GM12878 (cell line): ENCODE measurements around the gene PIWIL1. TPM values are rescaled to one million over a fixed set of nuclear protein-coding genes. Genes with fewer than 3 reads are reported as not detected.

Experiments
- ATAC-seq: fragments of 200-7000 bp; cut with Tn5 transposase; 3 replicates; pipeline ENCODE4 v1.9.1; 2020; ENCODE audit warnings: mild to moderate bottlenecking, moderate library complexity
- BruUV-seq: library from RNA; stranded (reverse); fragments of 400-500 nt; replicated peaks from 2 replicates; lab custom pipeline; 2021; lab: Mats Ljungman, UMichigan
- CTCF ChIA-PET: fragments of 300-600 bp; sonication (Branson Sonifier 250); formaldehyde crosslinking; extraction: SDS; loops from one replicate; lab custom pipeline; 2021; ENCODE audit warnings: inconsistent platforms; lab: Yijun Ruan, JAX
- POLR2A ChIA-PET: fragments of 350-600 bp; formaldehyde crosslinking; extraction: SDS; loops from one replicate; lab custom pipeline; 2021; ENCODE audit warnings: inconsistent platforms; lab: Charles Lee
- RAD21 ChIA-PET: fragments of 300-600 bp; sonication (Branson Sonifier 250); formaldehyde crosslinking; loops from one replicate; lab custom pipeline; 2023; ENCODE audit warnings: antibody characterized with exemption; ENCODE audit not compliant: unreplicated experiment; lab: Charles Lee
- SMC1A ChIA-PET: fragments of 300-600 bp; sonication (Branson Sonifier 250); formaldehyde crosslinking; loops from one replicate; lab custom pipeline; 2023; ENCODE audit not compliant: unreplicated experiment, uncharacterized antibody; lab: Charles Lee
- DNase-seq: peaks from one replicate; pipeline ENCODE4 v3.0.0-alpha.2; 2011; ENCODE audit warnings: low read depth, low spot score
- FAIRE-seq: peaks from 3 replicates; lab custom pipeline; 2011; peaks lifted over from hg19 to GRCh38; lab: Jason Lieb, UNC
- H2AFZ ChIP-seq: 2 replicates; pipeline ENCODE4 v1.6.0; 2011; ENCODE audit warnings: low read depth, low read length, control low read depth; ENCODE audit not compliant: control insufficient read depth
- H3K27ac ChIP-seq: 2 replicates; pipeline ENCODE4 v1.5.1; 2011; ENCODE audit warnings: control low read depth; ENCODE audit not compliant: control insufficient read depth, insufficient read depth
- H3K27me3 ChIP-seq, 2 experiments: replicated peaks in 1 of 2; 2 replicates each; pipeline versions ENCODE4 v1.6.0 to v1.6.1; 2011; ENCODE audit warnings: low read length in 1 of 2; ENCODE audit not compliant: control insufficient read depth in 2 of 2, insufficient read depth in 2 of 2
- H3K36me3 ChIP-seq, 2 experiments: 2 replicates each; pipeline ENCODE4 v1.5.1; 2011; ENCODE audit warnings: low read length in 1 of 2; ENCODE audit not compliant: control insufficient read depth in 2 of 2, insufficient read depth in 2 of 2
- H3K4me1 ChIP-seq: 2 replicates; pipeline ENCODE4 v1.6.1; 2011; ENCODE audit warnings: mild to moderate bottlenecking, low read length, moderate library complexity, mixed read lengths; ENCODE audit not compliant: control insufficient read depth, insufficient read depth
- H3K4me2 ChIP-seq: 2 replicates; pipeline ENCODE4 v1.6.0; 2011; ENCODE audit warnings: control low read depth; ENCODE audit not compliant: control insufficient read depth, insufficient read depth
- H3K4me3 ChIP-seq: fragments of 200-600 bp; sonication (generic); 2 replicates; pipeline ENCODE4 v1.5.1; 2016
- H3K79me2 ChIP-seq: 2 replicates; pipeline ENCODE4 v1.6.0; 2011; ENCODE audit warnings: low read length; ENCODE audit not compliant: control insufficient read depth, insufficient read depth
- H3K9ac ChIP-seq: 2 replicates; pipeline ENCODE4 v1.8.0; 2011; ENCODE audit warnings: low read length, control low read depth, mixed read lengths; ENCODE audit not compliant: control insufficient read depth, insufficient read depth
- H3K9me3 ChIP-seq: replicated peaks from 3 replicates; pipeline ENCODE4 v1.5.1; 2011; ENCODE audit warnings: mild to moderate bottlenecking, low read length; ENCODE audit not compliant: control insufficient read depth, insufficient read depth
- H4K20me1 ChIP-seq: 2 replicates; pipeline ENCODE4 v1.6.0; 2011; ENCODE audit not compliant: control insufficient read depth, insufficient read depth
- FOXK2 ChIP-seq: fragments of 450-650 bp; IDR thresholded peaks from 2 replicates; pipeline ENCODE4 v1.6.1; 2017; ENCODE audit warnings: mild to moderate bottlenecking, moderate library complexity
- POU2F2 ChIP-seq: IDR thresholded peaks from 3 replicates; pipeline ENCODE4 v1.6.1; 2011; ENCODE audit warnings: low read depth, mild to moderate bottlenecking, low read length, borderline replicate concordance
- RCOR1 ChIP-seq: conservative IDR thresholded peaks from 2 replicates; pipeline ENCODE4 v1.6.1; 2012; ENCODE audit warnings: low read depth, low read length, improper control_type of control experiment
- ZNF274 ChIP-seq: IDR thresholded peaks from one replicate; pipeline ENCODE4 v1.8.0; 2011; ENCODE audit not compliant: insufficient read length, insufficient read depth
- WGBS: methylation state at CpG from one replicate; pipeline ENCODE4 v1.1.6; 2016; ENCODE audit warnings: low lambda C conversion rate; ENCODE audit not compliant: insufficient replicate concordance, insufficient coverage; ENCODE audit errors: missing lambda C conversion rate; 5-methylcytosine and 5-hydroxymethylcytosine counted together
- in situ Hi-C: fragments of 300-500 bp; cut with MboI; formaldehyde crosslinking; loops from 9 replicates; pipeline ENCODE4 v1.14.3; 2018; ENCODE audit warnings: mixed read lengths
- intact Hi-C: fragments of 100-400 bp; cut with micrococcal nuclease; formaldehyde crosslinking; loops from one replicate; pipeline ENCODE4 v1.14.2; 2022; ENCODE audit not compliant: unreplicated experiment
- polyA plus RNA-seq, 11 experiments: library from polyadenylated mRNA; depleted of rRNA in 4 of 11; unstranded in 6 of 11; stranded (reverse) in 5 of 11; fragments of >200 nt; fragmentation: Nextera tagmentation in 4 of 11; fragmentation: Illumina TruSeq in 1 of 11; extraction: Ambion mirVana in 4 of 11; extraction: Trizol in 1 of 11; gene quantifications; 1 replicate in 1 of 11; 2 replicates in 10 of 11; pipeline versions ENCODE4 v1.2.1 to v1.2.3, GENCODE V29; 2011 to 2016; ENCODE audit warnings: inconsistent platforms in 2 of 11, missing spikeins in 2 of 11, low read depth in 1 of 11
- total RNA-seq, 4 experiments: library from RNA; depleted of rRNA in 3 of 4; stranded (reverse); fragments of >200 nt in 3 of 4; fragmentation: Illumina TruSeq in 1 of 4; extraction: Trizol in 1 of 4; gene quantifications; 2 replicates each; pipeline versions ENCODE4 v1.2.1 to v1.2.3, GENCODE V29; 2013 to 2021
- TF ChIP-seq, protein P1 (sequence below): IDR thresholded peaks from 2 replicates; pipeline ENCODE4 v1.6.1; 2011; ENCODE audit warnings: borderline replicate concordance, low read depth, mild to moderate bottlenecking, moderate library complexity, low read length; ENCODE audit not compliant: insufficient read depth, poor library complexity, severe bottlenecking
- TF ChIP-seq, protein P2 (sequence below): IDR thresholded peaks from 2 replicates; pipeline ENCODE4 v1.6.1; 2012; ENCODE audit warnings: improper control_type of control experiment, low read depth, low read length; ENCODE audit not compliant: insufficient replicate concordance

PIWIL1 gene
- total and polyA plus RNA-seq, 10 of the 15 experiments (the other 5 are each of a cell fraction or from before 2014, with no cell fraction given), result not detected

DNA sequence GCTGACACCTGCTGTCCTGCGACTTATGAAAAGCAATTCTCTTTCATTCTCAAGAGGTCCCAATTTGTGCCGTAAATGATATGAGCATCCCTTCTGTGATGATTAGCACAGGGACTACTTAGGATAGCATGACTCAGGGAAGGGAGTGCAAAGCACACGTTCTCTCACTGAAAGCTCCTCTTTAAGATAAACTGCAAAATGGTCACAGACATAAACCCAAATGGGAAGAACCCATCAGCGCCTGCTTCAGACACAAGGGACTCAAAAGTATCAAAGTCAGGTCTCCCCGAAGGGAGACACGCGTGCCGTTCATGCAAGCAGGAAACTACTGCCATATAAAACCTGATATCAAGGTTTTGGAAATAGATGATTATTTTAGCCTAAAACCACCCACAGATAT is 33.9 kb upstream of the PIWIL1 start:
- ChIA-PET CTCF (no interaction called here), SMC1A (no interaction called here), POLR2A (no interaction called here), RAD21 (no interaction called here)
- Histone ChIP-seq H3K79me2 (no peaks in the 10 kb centered on the region), H3K4me3 (no peak overlapping the region), H3K27ac (no peak overlapping the region), H3K9me3 (no peaks in the 10 kb centered on the region), H3K36me3 (no peaks in the 10 kb centered on the region), H3K4me1 (no peaks in the 10 kb centered on the region), H4K20me1 (no peaks in the 10 kb centered on the region), H3K9ac (no peak overlapping the region), H2AFZ (no peak overlapping the region), H3K4me2 (no peak overlapping the region), H3K27me3 (no peaks in the 10 kb centered on the region)
- FAIRE-seq (no peak), ATAC-seq (no peak), DNase-seq (no peak)
- no TSS peak for BruUV-seq
- intact Hi-C loops (no loop called here), in situ Hi-C loops (no loop called here)
- 75% methylated on average over 8 of the region's 8 CpGs for WGBS
- TF ChIP-seq, protein P1, sequence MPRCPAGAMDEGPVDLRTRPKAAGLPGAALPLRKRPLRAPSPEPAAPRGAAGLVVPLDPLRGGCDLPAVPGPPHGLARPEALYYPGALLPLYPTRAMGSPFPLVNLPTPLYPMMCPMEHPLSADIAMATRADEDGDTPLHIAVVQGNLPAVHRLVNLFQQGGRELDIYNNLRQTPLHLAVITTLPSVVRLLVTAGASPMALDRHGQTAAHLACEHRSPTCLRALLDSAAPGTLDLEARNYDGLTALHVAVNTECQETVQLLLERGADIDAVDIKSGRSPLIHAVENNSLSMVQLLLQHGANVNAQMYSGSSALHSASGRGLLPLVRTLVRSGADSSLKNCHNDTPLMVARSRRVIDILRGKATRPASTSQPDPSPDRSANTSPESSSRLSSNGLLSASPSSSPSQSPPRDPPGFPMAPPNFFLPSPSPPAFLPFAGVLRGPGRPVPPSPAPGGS, result no peak
- TF ChIP-seq RCOR1 (no peak), FOXK2 (no peak), ZNF274 (no peak), POU2F2 (no peak)
- TF ChIP-seq, protein P2, sequence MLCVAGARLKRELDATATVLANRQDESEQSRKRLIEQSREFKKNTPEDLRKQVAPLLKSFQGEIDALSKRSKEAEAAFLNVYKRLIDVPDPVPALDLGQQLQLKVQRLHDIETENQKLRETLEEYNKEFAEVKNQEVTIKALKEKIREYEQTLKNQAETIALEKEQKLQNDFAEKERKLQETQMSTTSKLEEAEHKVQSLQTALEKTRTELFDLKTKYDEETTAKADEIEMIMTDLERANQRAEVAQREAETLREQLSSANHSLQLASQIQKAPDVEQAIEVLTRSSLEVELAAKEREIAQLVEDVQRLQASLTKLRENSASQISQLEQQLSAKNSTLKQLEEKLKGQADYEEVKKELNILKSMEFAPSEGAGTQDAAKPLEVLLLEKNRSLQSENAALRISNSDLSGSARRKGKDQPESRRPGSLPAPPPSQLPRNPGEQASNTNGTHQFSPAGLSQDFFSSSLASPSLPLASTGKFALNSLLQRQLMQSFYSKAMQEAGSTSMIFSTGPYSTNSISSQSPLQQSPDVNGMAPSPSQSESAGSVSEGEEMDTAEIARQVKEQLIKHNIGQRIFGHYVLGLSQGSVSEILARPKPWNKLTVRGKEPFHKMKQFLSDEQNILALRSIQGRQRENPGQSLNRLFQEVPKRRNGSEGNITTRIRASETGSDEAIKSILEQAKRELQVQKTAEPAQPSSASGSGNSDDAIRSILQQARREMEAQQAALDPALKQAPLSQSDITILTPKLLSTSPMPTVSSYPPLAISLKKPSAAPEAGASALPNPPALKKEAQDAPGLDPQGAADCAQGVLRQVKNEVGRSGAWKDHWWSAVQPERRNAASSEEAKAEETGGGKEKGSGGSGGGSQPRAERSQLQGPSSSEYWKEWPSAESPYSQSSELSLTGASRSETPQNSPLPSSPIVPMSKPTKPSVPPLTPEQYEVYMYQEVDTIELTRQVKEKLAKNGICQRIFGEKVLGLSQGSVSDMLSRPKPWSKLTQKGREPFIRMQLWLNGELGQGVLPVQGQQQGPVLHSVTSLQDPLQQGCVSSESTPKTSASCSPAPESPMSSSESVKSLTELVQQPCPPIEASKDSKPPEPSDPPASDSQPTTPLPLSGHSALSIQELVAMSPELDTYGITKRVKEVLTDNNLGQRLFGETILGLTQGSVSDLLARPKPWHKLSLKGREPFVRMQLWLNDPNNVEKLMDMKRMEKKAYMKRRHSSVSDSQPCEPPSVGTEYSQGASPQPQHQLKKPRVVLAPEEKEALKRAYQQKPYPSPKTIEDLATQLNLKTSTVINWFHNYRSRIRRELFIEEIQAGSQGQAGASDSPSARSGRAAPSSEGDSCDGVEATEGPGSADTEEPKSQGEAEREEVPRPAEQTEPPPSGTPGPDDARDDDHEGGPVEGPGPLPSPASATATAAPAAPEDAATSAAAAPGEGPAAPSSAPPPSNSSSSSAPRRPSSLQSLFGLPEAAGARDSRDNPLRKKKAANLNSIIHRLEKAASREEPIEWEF, result no peak
